HL-60 (cell line): ENCODE results near the gene NR1H4.

Experiments
- CTCF ChIP-seq: IDR thresholded peaks from one replicate; pipeline ENCODE4 v1.5.1; 2011; ENCODE audit warnings: low read length, control low read depth, inconsistent platforms; ENCODE audit not compliant: insufficient read depth
- REST ChIP-seq: IDR thresholded peaks from 2 replicates; pipeline ENCODE4 v1.6.1; 2012; ENCODE audit warnings: low read depth; ENCODE audit not compliant: insufficient replicate concordance

- no peak for TF ChIP-seq CTCF
- no peak for TF ChIP-seq REST
These were observed 102.8 kb downstream of the NR1H4 start for GRCh38 chr12:100576331-100577036.
